A673 (cell line): ENCODE measurements around the gene CIAO2B. TPM values are rescaled to one million over a fixed set of nuclear protein-coding genes. Genes with fewer than 3 reads are reported as not detected.
"Not testable (repeated sequence)": the region's sequence is repeated elsewhere in the genome, so short reads cannot be mapped to it uniquely, and the experiment has no call there.

Source experiments
- BruUV-seq: library from RNA; stranded (reverse); fragments of 400-500 nt; replicated peaks from 2 replicates; lab custom pipeline; 2021; lab: Mats Ljungman, UMichigan
- CTCF ChIA-PET: fragments of 300-600 bp; sonication (Branson Sonifier 250); formaldehyde crosslinking; loops from one replicate; lab custom pipeline; 2022; ENCODE audit warnings: antibody characterized with exemption; lab: Charles Lee
- POLR2A ChIA-PET: fragments of 300-600 bp; sonication (Branson Sonifier 250); formaldehyde crosslinking; loops from one replicate; lab custom pipeline; 2022; ENCODE audit warnings: antibody characterized with exemption; ENCODE audit not compliant: low non-redundant PET; lab: Charles Lee
- DNase-seq: peaks from one replicate; pipeline ENCODE4 v3.0.0-alpha.2; 2015; ENCODE audit warnings: low spot score
- H3K27ac ChIP-seq: fragments of 200-600 bp; sonication (generic); 2 replicates; pipeline ENCODE4 v1.5.1; 2016; ENCODE audit warnings: mixed run types, low read depth, mild to moderate bottlenecking, mixed read lengths, antibody characterized with exemption, low read length; ENCODE audit not compliant: poor library complexity, severe bottlenecking
- H3K27me3 ChIP-seq: fragments of 200-600 bp; sonication (generic); replicated peaks from 2 replicates; pipeline ENCODE4 v1.6.1; 2017; ENCODE audit warnings: mixed run types, low read depth, mild to moderate bottlenecking, mixed read lengths, antibody characterized with exemption, low read length; ENCODE audit not compliant: insufficient read depth, poor library complexity
- H3K36me3 ChIP-seq: fragments of 200-600 bp; sonication (generic); 2 replicates; pipeline ENCODE4 v1.6.1; 2016; ENCODE audit warnings: mixed run types, mild to moderate bottlenecking, mixed read lengths, antibody characterized with exemption, low read length; ENCODE audit not compliant: insufficient read depth, poor library complexity, severe bottlenecking
- H3K4me1 ChIP-seq: fragments of 200-600 bp; sonication (generic); 2 replicates; pipeline ENCODE4 v1.6.1; 2017; ENCODE audit warnings: mixed run types, mild to moderate bottlenecking, mixed read lengths, antibody characterized with exemption, low read length; ENCODE audit not compliant: insufficient read depth, poor library complexity, severe bottlenecking
- H3K4me3 ChIP-seq: fragments of 200-600 bp; sonication (generic); 2 replicates; pipeline ENCODE4 v1.5.1; 2016; ENCODE audit warnings: low read depth, mixed run types, mild to moderate bottlenecking, mixed read lengths, low read length; ENCODE audit not compliant: poor library complexity, severe bottlenecking
- H3K9me3 ChIP-seq: fragments of 200-600 bp; sonication (generic); 2 replicates; pipeline ENCODE4 v1.6.1; 2016; ENCODE audit warnings: mixed run types, low read depth, mild to moderate bottlenecking, mixed read lengths, antibody characterized with exemption, low read length; ENCODE audit not compliant: poor library complexity, severe bottlenecking
- EZH2 ChIP-seq: fragments of 200-600 bp; sonication (generic); IDR thresholded peaks from 2 replicates; pipeline ENCODE4 v1.6.1; 2017; ENCODE audit warnings: borderline replicate concordance, low read depth, mild to moderate bottlenecking, mixed read lengths, antibody characterized with exemption, low read length; ENCODE audit not compliant: poor library complexity, severe bottlenecking
- intact Hi-C: fragments of 100-400 bp; cut with micrococcal nuclease; formaldehyde crosslinking; loops from one replicate; pipeline ENCODE4 v1.10.0; 2022; ENCODE audit not compliant: unreplicated experiment
- total RNA-seq: library from RNA; stranded (reverse); gene quantifications from 2 replicates; pipeline ENCODE4 v1.2.3, GENCODE V29; 2021
- TF ChIP-seq, protein P1 (sequence below): fragments of 300-800, 200-600 bp; sonication (generic); conservative IDR thresholded peaks from 2 replicates; pipeline ENCODE4 v1.5.1; 2017; ENCODE audit warnings: low read depth, mild to moderate bottlenecking, antibody characterized with exemption, low read length, moderate library complexity, mixed read lengths

The CIAO2B gene
- total RNA-seq, 1 experiment from 2014 or later: 108 TPM

GRCh38 chr16:66898207-66898606 lies 36.0 kb downstream of the CIAO2B start:
- POLR2A ChIA-PET: no interaction called here
- no TSS peak for BruUV-seq
- Histone ChIP-seq H3K4me3 (no peak overlapping the region), H3K4me1 (peaks cover 10% of the 10 kb centered on the region), H3K27ac (no peak overlapping the region), H3K36me3 (no peaks in the 10 kb centered on the region), H3K27me3 (no peaks in the 10 kb centered on the region), H3K9me3 (no peaks in the 10 kb centered on the region)
- no peak for DNase-seq
- intact Hi-C loops: loop anchor here (5.0 to 10.0 kb wide), 2 partner anchors 49 to 257 kb away; partner anchors contain the start of genes B3GNT9, FBXL8 and TRADD
- CTCF ChIA-PET: no interaction called here
- no peak for TF ChIP-seq EZH2
- TF ChIP-seq, protein P1, sequence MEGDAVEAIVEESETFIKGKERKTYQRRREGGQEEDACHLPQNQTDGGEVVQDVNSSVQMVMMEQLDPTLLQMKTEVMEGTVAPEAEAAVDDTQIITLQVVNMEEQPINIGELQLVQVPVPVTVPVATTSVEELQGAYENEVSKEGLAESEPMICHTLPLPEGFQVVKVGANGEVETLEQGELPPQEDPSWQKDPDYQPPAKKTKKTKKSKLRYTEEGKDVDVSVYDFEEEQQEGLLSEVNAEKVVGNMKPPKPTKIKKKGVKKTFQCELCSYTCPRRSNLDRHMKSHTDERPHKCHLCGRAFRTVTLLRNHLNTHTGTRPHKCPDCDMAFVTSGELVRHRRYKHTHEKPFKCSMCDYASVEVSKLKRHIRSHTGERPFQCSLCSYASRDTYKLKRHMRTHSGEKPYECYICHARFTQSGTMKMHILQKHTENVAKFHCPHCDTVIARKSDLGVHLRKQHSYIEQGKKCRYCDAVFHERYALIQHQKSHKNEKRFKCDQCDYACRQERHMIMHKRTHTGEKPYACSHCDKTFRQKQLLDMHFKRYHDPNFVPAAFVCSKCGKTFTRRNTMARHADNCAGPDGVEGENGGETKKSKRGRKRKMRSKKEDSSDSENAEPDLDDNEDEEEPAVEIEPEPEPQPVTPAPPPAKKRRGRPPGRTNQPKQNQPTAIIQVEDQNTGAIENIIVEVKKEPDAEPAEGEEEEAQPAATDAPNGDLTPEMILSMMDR: no peak

DNA sequence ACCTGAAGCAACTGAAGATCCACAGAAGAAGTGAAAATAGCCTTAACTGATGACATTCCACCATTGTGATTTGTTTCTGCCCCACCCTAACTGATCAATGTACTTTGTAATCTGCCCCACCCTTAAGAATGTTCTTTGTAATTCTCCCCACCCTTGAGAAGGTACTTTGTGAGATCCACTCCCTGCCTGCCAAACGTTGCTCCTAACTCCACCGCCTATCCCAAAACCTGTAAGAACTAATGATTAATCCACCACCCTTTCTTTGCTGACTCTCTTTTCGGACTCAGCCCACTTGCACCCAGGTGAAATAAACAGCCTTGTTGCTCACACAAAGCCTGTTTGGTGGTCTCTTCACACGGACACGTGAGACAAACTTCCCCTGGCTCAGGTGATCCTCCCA lies 37.5 kb downstream of the CIAO2B start:
- intact Hi-C loops: loop anchor here (5.0 to 10.0 kb wide), 2 partner anchors 51 to 258 kb away; partner anchors contain the start of genes B3GNT9, FBXL8 and TRADD
- DNase-seq, H3K4me1 ChIP-seq, BruUV-seq, POLR2A ChIA-PET, CTCF ChIA-PET, H3K4me3 ChIP-seq, H3K9me3 ChIP-seq, H3K36me3 ChIP-seq, H3K27me3 ChIP-seq, H3K27ac ChIP-seq: not testable (repeated sequence)

- POLR2A ChIA-PET: no interaction called here
- BruUV-seq: no TSS peak
Observed at GRCh38 chr16:66895999-66896398, 38.2 kb downstream of the CIAO2B start.

More at GRCh38 chr16:66895999-66896398, 38.2 kb downstream of the CIAO2B start:
- H3K9me3 ChIP-seq: no peaks in the 10 kb centered on the region
- TF ChIP-seq, protein P1: no peak
- no peak for TF ChIP-seq EZH2
- intact Hi-C loops: loop anchor here (1.0 to 10.0 kb wide), 3 partner anchors 32 to 259 kb away; partner anchors contain the start of genes B3GNT9, FBXL8 and TRADD
- H3K4me1 ChIP-seq: peaks cover 10% of the 10 kb centered on the region
- DNase-seq: no peak
- H3K27me3 ChIP-seq: no peaks in the 10 kb centered on the region
- CTCF ChIA-PET: interaction anchor here (0.9 to 1.6 kb wide), 2 partner anchors 33 to 259 kb away, joined by 4 to 11 read pairs; no protein-coding TSS in a partner anchor
- no peak overlapping the region for H3K27ac ChIP-seq
- no peak overlapping the region for H3K4me3 ChIP-seq
- no peaks in the 10 kb centered on the region for H3K36me3 ChIP-seq
